ENCODE measurements around the gene KCNK17.

The KCNK17 gene

GRCh38 chr6:39314273-39314795 is at the start of gene KCNK17:
Gene KCNK17 (minus strand): TSS chr6:39314419. CDS start chr6:39314320, 99 bp downstream.
- peak in 1 of 2 donors; percentile 31 for DNase-seq

GRCh38 chr6:39363280-39363679 is 49.1 kb upstream of the KCNK17 start:
- no peak for DNase-seq

- no peak for DNase-seq
These were observed 48.3 kb upstream of the KCNK17 start for GRCh38 chr6:39362487-39362865.

GRCh38 chr6:39361657-39362486 is 47.7 kb upstream of the KCNK17 start:
- DNase-seq, result peak in 1 of 2 donors; percentile 50

GRCh38 chr6:39360378-39360777 is 46.2 kb upstream of the KCNK17 start:
- no peak for DNase-seq

- no peak for DNase-seq
These were observed 43.9 kb upstream of the KCNK17 start for GRCh38 chr6:39357998-39358686.

GRCh38 chr6:39353698-39354315 is 39.6 kb upstream of the KCNK17 start:
- no peak for DNase-seq

GRCh38 chr6:39350723-39351505 is 36.7 kb upstream of the KCNK17 start:
- no peak for DNase-seq

- no peak for DNase-seq
These were observed 34.5 kb upstream of the KCNK17 start for GRCh38 chr6:39348740-39349139.

GRCh38 chr6:39347906-39348585 is 33.8 kb upstream of the KCNK17 start:
- peak; percentile 11 to 37 for DNase-seq

- DNase-seq, result no peak
These were observed 33.0 kb upstream of the KCNK17 start for GRCh38 chr6:39347206-39347605.

GRCh38 chr6:39344821-39345280 is 30.6 kb upstream of the KCNK17 start:
- DNase-seq, result no peak

- DNase-seq, result no peak
These were observed 29.2 kb upstream of the KCNK17 start for GRCh38 chr6:39343396-39343870.

- peak in 1 of 2 donors; percentile 44 for DNase-seq
These were observed 28.6 kb upstream of the KCNK17 start for GRCh38 chr6:39342692-39343395.

GRCh38 chr6:39341937-39342336 is 27.7 kb upstream of the KCNK17 start:
- DNase-seq, result no peak

GRCh38 chr6:39341352-39341751 is 27.1 kb upstream of the KCNK17 start:
- DNase-seq, result no peak

GRCh38 chr6:39339868-39340550 is 25.8 kb upstream of the KCNK17 start:
- peak in 1 of 2 donors; percentile 65 for DNase-seq

- DNase-seq, result no peak
These were observed 25.1 kb upstream of the KCNK17 start for GRCh38 chr6:39339096-39339867.

GRCh38 chr6:39338397-39338796 is 24.2 kb upstream of the KCNK17 start:
- peak in 1 of 2 donors; percentile 54 for DNase-seq

Measured in bone marrow (tissue), 2 donors.